OCI-LY3 (cell line): ENCODE data around the gene ADAMTS10.

Experiments used
- H2AFZ ChIP-seq: fragments of 200-600, 300-600 bp; shearing (Covaris generic); 2 replicates; pipeline ENCODE4 v1.6.0; 2014; ENCODE audit warnings: antibody characterized with exemption, low read depth, low read length
- H3K27ac ChIP-seq: fragments of 200-600, 300-600 bp; sonication (generic); 2 replicates; pipeline ENCODE4 v1.5.1; 2014; ENCODE audit warnings: mild to moderate bottlenecking, low read length, moderate library complexity, mixed read lengths
- H3K27me3 ChIP-seq: fragments of 200-600, 300-600 bp; sonication (generic); 2 replicates; pipeline ENCODE4 v1.6.1; 2014; ENCODE audit warnings: low read depth, low read length, mixed read lengths
- H3K36me3 ChIP-seq: fragments of 200-600, 300-600 bp; sonication (generic); replicated peaks from 2 replicates; pipeline ENCODE3; 2014; ENCODE audit warnings: low read depth, low read length, mixed read lengths
- H3K4me1 ChIP-seq: fragments of 300-600, 200-600 bp; sonication (generic); 2 replicates; pipeline ENCODE4 v1.6.1; 2014; ENCODE audit warnings: low read length, mixed read lengths
- H3K4me2 ChIP-seq: fragments of 200-600, 300-600 bp; sonication (generic); 2 replicates; pipeline ENCODE4 v1.6.1; 2014; ENCODE audit warnings: low read length, mixed read lengths
- H3K4me3 ChIP-seq: fragments of 300-600, 200-600 bp; sonication (generic); 2 replicates; pipeline ENCODE4 v1.5.1; 2014; ENCODE audit warnings: antibody characterized with exemption, mild to moderate bottlenecking, low read length, moderate library complexity
- H3K79me2 ChIP-seq: fragments of 300-600, 200-600 bp; shearing (Covaris generic); 2 replicates; pipeline ENCODE4 v1.6.1; 2014; ENCODE audit warnings: mild to moderate bottlenecking, low read length, mixed read lengths
- H3K9ac ChIP-seq: fragments of 300-600, 200-600 bp; shearing (Covaris generic); 2 replicates; pipeline ENCODE4 v1.6.0; 2014; ENCODE audit warnings: mild to moderate bottlenecking, low read length, moderate library complexity
- H3K9me3 ChIP-seq: fragments of 200-600, 300-600 bp; shearing (Covaris generic); 2 replicates; pipeline ENCODE4 v1.6.1; 2014; ENCODE audit warnings: low read length, mixed read lengths; ENCODE audit not compliant: insufficient read depth
- H4K20me1 ChIP-seq: fragments of 200-600, 300-600 bp; sonication (generic); 2 replicates; pipeline ENCODE4 v1.6.1; 2016; ENCODE audit warnings: low read length, mixed read lengths; ENCODE audit not compliant: insufficient read depth
- EZH2phosphoT487 ChIP-seq: fragments of 200-600 bp; shearing (Covaris generic); IDR thresholded peaks from 2 replicates; pipeline ENCODE4 v1.6.1; 2018; ENCODE audit warnings: antibody characterized with exemption, mixed run types, low read depth
- TF ChIP-seq, protein P1 (sequence below): fragments of 200-600, 300-600 bp; sonication (generic); IDR thresholded peaks from 2 replicates; pipeline ENCODE4 v1.5.1; 2014; ENCODE audit warnings: antibody characterized with exemption, low read length, low read depth

The ADAMTS10 gene

DNA sequence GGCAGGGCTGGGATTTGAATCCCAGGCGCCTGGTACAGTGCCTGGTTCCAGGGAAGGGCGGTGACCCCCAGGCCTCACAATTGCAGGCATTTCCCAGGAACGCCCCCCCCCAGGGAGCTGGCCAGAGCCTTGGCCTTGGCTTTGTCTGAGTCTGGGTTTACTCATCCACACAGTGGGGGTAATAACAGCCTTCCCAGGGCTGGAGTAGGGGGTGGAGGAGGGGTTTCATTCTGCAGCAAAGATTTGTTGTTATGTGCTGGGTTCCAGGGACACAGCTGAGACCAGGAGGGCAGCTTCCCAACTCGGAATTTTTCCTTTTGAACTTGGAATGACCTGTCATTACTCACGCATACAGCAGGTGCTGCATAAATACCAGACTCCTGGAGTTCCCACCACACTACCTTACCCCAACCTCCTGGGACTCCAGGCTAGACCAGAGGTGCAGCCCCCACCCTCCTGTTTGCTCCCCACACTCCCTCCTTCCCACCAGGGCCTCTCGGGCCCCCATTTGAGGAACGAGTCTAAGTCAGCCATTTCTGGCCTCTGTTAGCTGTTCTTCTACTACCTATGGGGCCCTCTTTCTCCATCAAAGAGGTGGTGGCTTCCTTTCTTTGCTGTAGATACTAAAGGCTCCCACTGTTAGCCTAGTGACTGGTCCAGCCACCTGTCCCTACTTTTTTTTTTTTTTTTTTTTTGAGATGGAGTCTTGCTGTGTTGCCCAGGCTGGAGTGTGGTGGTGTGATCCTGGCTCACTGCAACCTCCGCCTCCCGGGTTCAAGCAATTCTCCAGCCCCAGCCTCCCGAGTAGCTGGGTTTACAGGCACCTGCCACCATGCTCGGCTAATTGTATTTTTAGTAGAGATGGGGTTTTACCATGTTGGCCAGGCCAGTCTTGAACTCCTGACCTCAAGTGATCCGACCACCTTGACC lies 1.6 kb upstream of the ADAMTS10 start:
- Histone ChIP-seq H3K4me1 (no peaks in the 10 kb centered on the region), H3K79me2 (no peaks in the 10 kb centered on the region), H3K27ac (no peak overlapping the region), H3K9me3 (no peaks in the 10 kb centered on the region), H3K4me2 (no peak overlapping the region), H3K4me3 (no peak overlapping the region), H2AFZ (no peak overlapping the region), H3K9ac (no peak overlapping the region), H3K36me3 (no peaks in the 10 kb centered on the region), H3K27me3 (no peaks in the 10 kb centered on the region), H4K20me1 (no peaks in the 10 kb centered on the region)
- no peak for TF ChIP-seq EZH2phosphoT487
- TF ChIP-seq, protein P1, sequence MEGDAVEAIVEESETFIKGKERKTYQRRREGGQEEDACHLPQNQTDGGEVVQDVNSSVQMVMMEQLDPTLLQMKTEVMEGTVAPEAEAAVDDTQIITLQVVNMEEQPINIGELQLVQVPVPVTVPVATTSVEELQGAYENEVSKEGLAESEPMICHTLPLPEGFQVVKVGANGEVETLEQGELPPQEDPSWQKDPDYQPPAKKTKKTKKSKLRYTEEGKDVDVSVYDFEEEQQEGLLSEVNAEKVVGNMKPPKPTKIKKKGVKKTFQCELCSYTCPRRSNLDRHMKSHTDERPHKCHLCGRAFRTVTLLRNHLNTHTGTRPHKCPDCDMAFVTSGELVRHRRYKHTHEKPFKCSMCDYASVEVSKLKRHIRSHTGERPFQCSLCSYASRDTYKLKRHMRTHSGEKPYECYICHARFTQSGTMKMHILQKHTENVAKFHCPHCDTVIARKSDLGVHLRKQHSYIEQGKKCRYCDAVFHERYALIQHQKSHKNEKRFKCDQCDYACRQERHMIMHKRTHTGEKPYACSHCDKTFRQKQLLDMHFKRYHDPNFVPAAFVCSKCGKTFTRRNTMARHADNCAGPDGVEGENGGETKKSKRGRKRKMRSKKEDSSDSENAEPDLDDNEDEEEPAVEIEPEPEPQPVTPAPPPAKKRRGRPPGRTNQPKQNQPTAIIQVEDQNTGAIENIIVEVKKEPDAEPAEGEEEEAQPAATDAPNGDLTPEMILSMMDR = no peak

GRCh38 chr19:8611391-8611876 lies 919 bp upstream of the ADAMTS10 start:
- H3K4me1 ChIP-seq = no peaks in the 10 kb centered on the region
- no peak overlapping the region for H2AFZ ChIP-seq
- H3K79me2 ChIP-seq = no peaks in the 10 kb centered on the region
- no peaks in the 10 kb centered on the region for H3K9me3 ChIP-seq
- TF ChIP-seq, protein P1 = no peak
- TF ChIP-seq EZH2phosphoT487 = no peak
- H3K9ac ChIP-seq = no peak overlapping the region
- no peaks in the 10 kb centered on the region for H3K27me3 ChIP-seq
- no peak overlapping the region for H3K4me2 ChIP-seq
- H3K4me3 ChIP-seq = no peak overlapping the region
- no peaks in the 10 kb centered on the region for H4K20me1 ChIP-seq
- no peaks in the 10 kb centered on the region for H3K36me3 ChIP-seq
- H3K27ac ChIP-seq = no peak overlapping the region

DNA sequence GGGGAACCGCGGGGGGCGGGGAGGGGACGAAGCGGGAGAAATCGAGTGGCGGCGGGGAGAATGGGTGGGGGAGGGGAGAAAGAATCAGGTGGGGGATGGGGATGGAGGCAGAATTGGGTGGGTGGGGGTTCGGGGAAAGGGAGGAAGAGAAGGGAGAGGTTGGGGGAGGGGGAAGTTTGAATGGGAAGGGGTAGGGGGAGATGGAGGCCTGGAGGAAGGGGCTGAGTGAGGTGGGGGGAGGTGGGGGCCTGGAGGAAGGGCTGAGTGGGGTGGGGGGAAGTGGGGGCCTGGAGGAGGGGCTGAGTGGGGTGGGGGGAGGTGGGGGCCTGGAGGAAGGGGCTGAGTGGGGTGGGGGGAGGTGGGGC lies 403 bp upstream of the ADAMTS10 start:
- Histone ChIP-seq H3K4me1 (no peaks in the 10 kb centered on the region), H3K9ac (no peak overlapping the region), H2AFZ (no peak overlapping the region), H3K79me2 (no peaks in the 10 kb centered on the region), H3K4me2 (no peak overlapping the region), H4K20me1 (no peaks in the 10 kb centered on the region), H3K4me3 (no peak overlapping the region), H3K9me3 (no peaks in the 10 kb centered on the region), H3K27ac (no peak overlapping the region), H3K27me3 (no peaks in the 10 kb centered on the region), H3K36me3 (no peaks in the 10 kb centered on the region)
- no peak for TF ChIP-seq EZH2phosphoT487
- TF ChIP-seq, protein P1 = no peak

- Histone ChIP-seq H3K4me1 (no peaks in the 10 kb centered on the region), H3K4me3 (no peak overlapping the region), H3K9me3 (no peaks in the 10 kb centered on the region; the same call in 1 of the 2 replicates), H2AFZ (no peak overlapping the region), H3K27ac (no peak overlapping the region), H3K36me3 (no peaks in the 10 kb centered on the region), H4K20me1 (no peaks in the 10 kb centered on the region), H3K9ac (no peak overlapping the region), H3K79me2 (no peaks in the 10 kb centered on the region), H3K4me2 (no peak overlapping the region), H3K27me3 (no peaks in the 10 kb centered on the region)
- TF ChIP-seq, protein P1 = no peak
- no peak for TF ChIP-seq EZH2phosphoT487
Observed at GRCh38 chr19:8609279-8610040, 1.1 kb downstream of the ADAMTS10 start.
